ENCODE measurements around the gene TLE3. TPM values are rescaled to one million over a fixed set of nuclear protein-coding genes. Genes with fewer than 3 reads are reported as not detected.

The TLE3 gene
- total and polyA plus RNA-seq, 2 of the 13 experiments (the other 11 are each of a cell fraction or from before 2014, with no cell fraction given): 11.9 to 13.8 TPM

DNA sequence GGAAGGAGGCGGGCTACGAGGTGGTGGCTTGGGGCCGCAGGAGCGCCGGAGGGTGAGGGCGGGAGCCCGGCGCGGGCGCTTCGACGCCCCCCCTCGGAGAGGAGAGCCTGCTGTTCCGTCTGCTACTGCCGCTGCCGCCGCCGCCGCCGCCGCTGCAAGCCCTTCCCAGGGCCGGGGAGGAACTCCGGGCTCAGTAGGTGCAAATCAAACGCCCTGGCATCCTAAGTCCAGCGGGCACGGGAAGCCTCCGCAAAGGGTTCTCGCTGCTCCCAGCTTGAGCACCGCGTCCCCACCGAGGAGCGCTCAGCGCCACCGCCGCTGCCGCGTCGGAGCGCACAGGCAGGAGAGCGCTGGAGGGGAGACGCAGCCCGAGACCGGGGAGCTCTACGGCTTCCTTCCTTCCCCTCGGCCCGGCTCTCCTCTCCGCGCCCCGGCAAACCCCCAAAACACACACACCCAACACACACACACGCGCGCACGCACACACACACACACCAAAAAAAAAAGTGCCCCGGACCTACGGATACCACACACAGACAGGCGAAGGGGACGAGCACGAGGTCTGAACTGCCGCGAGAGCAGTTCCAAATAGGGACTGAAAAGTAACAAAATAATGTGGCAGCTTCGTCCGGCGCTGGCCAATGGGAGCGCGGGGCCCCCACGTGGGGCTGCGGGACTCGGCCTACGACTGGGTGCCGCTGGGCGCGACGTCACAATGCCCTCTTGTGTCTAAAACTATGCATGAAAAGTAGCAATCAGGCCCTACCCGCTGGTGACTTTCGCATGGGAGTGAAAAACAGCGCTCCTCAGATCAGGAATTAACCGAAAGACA lies at the start of gene TLE3 (continued):
- TF ChIP-seq, protein P1, sequence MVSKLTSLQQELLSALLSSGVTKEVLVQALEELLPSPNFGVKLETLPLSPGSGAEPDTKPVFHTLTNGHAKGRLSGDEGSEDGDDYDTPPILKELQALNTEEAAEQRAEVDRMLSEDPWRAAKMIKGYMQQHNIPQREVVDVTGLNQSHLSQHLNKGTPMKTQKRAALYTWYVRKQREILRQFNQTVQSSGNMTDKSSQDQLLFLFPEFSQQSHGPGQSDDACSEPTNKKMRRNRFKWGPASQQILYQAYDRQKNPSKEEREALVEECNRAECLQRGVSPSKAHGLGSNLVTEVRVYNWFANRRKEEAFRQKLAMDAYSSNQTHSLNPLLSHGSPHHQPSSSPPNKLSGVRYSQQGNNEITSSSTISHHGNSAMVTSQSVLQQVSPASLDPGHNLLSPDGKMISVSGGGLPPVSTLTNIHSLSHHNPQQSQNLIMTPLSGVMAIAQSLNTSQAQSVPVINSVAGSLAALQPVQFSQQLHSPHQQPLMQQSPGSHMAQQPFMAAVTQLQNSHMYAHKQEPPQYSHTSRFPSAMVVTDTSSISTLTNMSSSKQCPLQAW (CRISPR knock-in tag; IDR thresholded peaks at IDR 0.05): peak; percentile 45; the same call in 1 of the 2 replicates
- no peak for TF ChIP-seq TBL1XR1 (IDR thresholded peaks at IDR 0.05; ENCODE audit: borderline replicate concordance, low read length, partially characterized antibody)
- TF ChIP-seq NONO (IDR thresholded peaks at IDR 0.05): no peak
- 0 out of 2 replicates have a peak, but pooled peaks have one; percentile 28 for TF ChIP-seq NONO (CRISPR knock-in tag; conservative IDR thresholded peaks at IDR 0.05)
- TF ChIP-seq ZFP90 (CRISPR knock-in tag; IDR thresholded peaks at IDR 0.05; ENCODE audit: borderline replicate concordance): 0 out of 2 replicates have a peak, but pooled peaks have one; percentile 54
- TF ChIP-seq MBNL3 (CRISPR knock-in tag; conservative IDR thresholded peaks at IDR 0.05): no peak
- no peak for TF ChIP-seq NFATC3 (CRISPR knock-in tag; IDR thresholded peaks at IDR 0.05)
- TF ChIP-seq NFE2 (CRISPR knock-in tag; IDR thresholded peaks at IDR 0.05): no peak
- no peak for TF ChIP-seq ERF (CRISPR knock-in tag; IDR thresholded peaks at IDR 0.05)
- no peak for TF ChIP-seq JARID2 (CRISPR knock-in tag; IDR thresholded peaks at IDR 0.05; ENCODE audit: insufficient replicate concordance)
- 0 out of 2 replicates have a peak, but pooled peaks have one; percentile 57 for TF ChIP-seq HINFP (CRISPR knock-in tag; IDR thresholded peaks at IDR 0.05; ENCODE audit: low read depth)
- no peak for TF ChIP-seq TP53 (CRISPR knock-in tag; conservative IDR thresholded peaks at IDR 0.05)
- peak; percentile 66 for TF ChIP-seq AGO2 (optimal IDR thresholded peaks at IDR 0.05; ENCODE audit: low read depth, low read length)
- no peak for TF ChIP-seq ZNF567 (CRISPR knock-in tag; IDR thresholded peaks at IDR 0.05; ENCODE audit: borderline replicate concordance)
- TF ChIP-seq SALL1 (CRISPR knock-in tag; IDR thresholded peaks at IDR 0.05): peak; percentile 72
- TF ChIP-seq HDAC1 (CRISPR knock-in tag; IDR thresholded peaks at IDR 0.05): peak; percentile 61
- TF ChIP-seq LCORL (IDR thresholded peaks at IDR 0.05): no peak
- peak; percentile 62; the same call in 1 of the 2 replicates for TF ChIP-seq LCORL (CRISPR knock-in tag; IDR thresholded peaks at IDR 0.05)
- peak; percentile 84 for TF ChIP-seq PTBP1 (IDR thresholded peaks at IDR 0.05; ENCODE audit: low read depth, low read length, poor library complexity, severe bottlenecking)
- TF ChIP-seq SIX4 (CRISPR knock-in tag; IDR thresholded peaks at IDR 0.05): 0 out of 2 replicates have a peak, but pooled peaks have one; percentile 41
- no peak for TF ChIP-seq NR2F2 (IDR thresholded peaks at IDR 0.05; ENCODE audit: borderline replicate concordance, low read depth)
- TF ChIP-seq ZNF792 (CRISPR knock-in tag; IDR thresholded peaks at IDR 0.05): 0 out of 2 replicates have a peak, but pooled peaks have one; percentile 35
- TF ChIP-seq SMAD3 (CRISPR knock-in tag; IDR thresholded peaks at IDR 0.05): peak; percentile 52; the same call in 1 of the 2 replicates
- 0 out of 2 replicates have a peak, but pooled peaks have one; percentile 59 for TF ChIP-seq ZNF878 (CRISPR knock-in tag; IDR thresholded peaks at IDR 0.05)
- TF ChIP-seq NR3C1 (CRISPR knock-in tag; IDR thresholded peaks at IDR 0.05): no peak
- TF ChIP-seq KLF15 (CRISPR knock-in tag; IDR thresholded peaks at IDR 0.05; ENCODE audit: borderline replicate concordance): no peak
- TF ChIP-seq MZF1 (CRISPR knock-in tag; IDR thresholded peaks at IDR 0.05; ENCODE audit: borderline replicate concordance): 0 out of 2 replicates have a peak, but pooled peaks have one; percentile 54
